ENCODE results near the gene ADORA2B.

The ADORA2B gene

DNA sequence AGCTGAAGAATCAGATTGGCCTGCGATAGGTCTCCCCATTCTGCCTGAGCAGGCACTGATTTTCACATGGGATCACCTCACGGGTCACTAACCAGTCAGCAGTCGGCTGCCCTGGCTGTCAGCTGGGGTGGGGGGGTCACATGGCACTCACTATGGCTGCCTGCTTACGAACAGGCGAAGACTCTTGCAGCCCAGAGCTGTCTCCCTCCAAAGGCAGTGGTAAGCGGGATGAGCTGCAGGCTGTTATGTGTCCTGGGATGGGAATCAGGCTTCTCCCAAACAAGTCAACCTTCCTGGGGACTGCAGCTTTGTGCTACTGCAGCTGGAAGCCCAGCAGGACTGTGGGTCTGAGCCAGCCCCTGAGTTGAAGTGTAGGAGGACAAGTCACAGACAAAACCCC lies 29.0 kb upstream of the ADORA2B start:
- Histone ChIP-seq H3K4me1 (ENCODE audit: control insufficient read depth, insufficient read depth, low read length) (no peaks in the 10 kb centered on the region), H3K9me3 (ENCODE audit: control insufficient read depth, insufficient read depth, low read depth, low read length) (no peaks in the 10 kb centered on the region), H3K36me3 (ENCODE audit: control insufficient read depth in 2 of 2, insufficient read depth in 1 of 2, low read length in 2 of 2) (no peaks in the 10 kb centered on the region), H3K4me3 (ENCODE audit: low read depth, low read length) (no peak overlapping the region), H3K27ac (ENCODE audit: extremely low read depth, low read depth, low read length) (no peak overlapping the region)
- CTCF ChIA-PET = interaction anchor here (0.7 kb wide), 1 partner anchor 620 kb away, joined by 5 read pairs; no protein-coding TSS in a partner anchor
- TF ChIP-seq GLI4 (tag by site-specific recombination; IDR thresholded peaks at IDR 0.05) = no peak
- TF ChIP-seq, protein P1, sequence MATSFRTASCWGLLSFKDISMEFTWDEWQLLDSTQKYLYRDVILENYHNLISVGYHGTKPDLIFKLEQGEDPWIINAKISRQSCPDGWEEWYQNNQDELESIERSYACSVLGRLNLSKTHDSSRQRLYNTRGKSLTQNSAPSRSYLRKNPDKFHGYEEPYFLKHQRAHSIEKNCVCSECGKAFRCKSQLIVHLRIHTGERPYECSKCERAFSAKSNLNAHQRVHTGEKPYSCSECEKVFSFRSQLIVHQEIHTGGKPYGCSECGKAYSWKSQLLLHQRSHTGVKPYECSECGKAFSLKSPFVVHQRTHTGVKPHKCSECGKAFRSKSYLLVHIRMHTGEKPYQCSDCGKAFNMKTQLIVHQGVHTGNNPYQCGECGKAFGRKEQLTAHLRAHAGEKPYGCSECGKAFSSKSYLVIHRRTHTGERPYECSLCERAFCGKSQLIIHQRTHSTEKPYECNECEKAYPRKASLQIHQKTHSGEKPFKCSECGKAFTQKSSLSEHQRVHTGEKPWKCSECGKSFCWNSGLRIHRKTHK (tag by site-specific recombination; IDR thresholded peaks at IDR 0.05) = no peak
- TF ChIP-seq ZNF324 (tag by site-specific recombination; IDR thresholded peaks at IDR 0.05) = no peak
- no peak for TF ChIP-seq ZNF239 (tag by site-specific recombination; IDR thresholded peaks at IDR 0.05)
- TF ChIP-seq MYNN (tag by site-specific recombination; IDR thresholded peaks at IDR 0.05; ENCODE audit: borderline replicate concordance) = no peak
- TF ChIP-seq ZNF433 (tag by site-specific recombination; IDR thresholded peaks at IDR 0.05; ENCODE audit: low read depth) = no peak
- TF ChIP-seq ZNF184 (tag by site-specific recombination; IDR thresholded peaks at IDR 0.05) = no peak
- no peak for TF ChIP-seq ZNF426 (tag by site-specific recombination; IDR thresholded peaks at IDR 0.05)
- TF ChIP-seq FEZF1 (tag by site-specific recombination; IDR thresholded peaks at IDR 0.05) = no peak
- no peak for TF ChIP-seq HOXD13 (CRISPR knock-in tag; IDR thresholded peaks at IDR 0.05; ENCODE audit: borderline replicate concordance)
- POLR2A ChIA-PET = interaction anchor here (0.6 kb wide), 1 partner anchor 44 kb away, joined by 5 read pairs; no protein-coding TSS in a partner anchor

DNA sequence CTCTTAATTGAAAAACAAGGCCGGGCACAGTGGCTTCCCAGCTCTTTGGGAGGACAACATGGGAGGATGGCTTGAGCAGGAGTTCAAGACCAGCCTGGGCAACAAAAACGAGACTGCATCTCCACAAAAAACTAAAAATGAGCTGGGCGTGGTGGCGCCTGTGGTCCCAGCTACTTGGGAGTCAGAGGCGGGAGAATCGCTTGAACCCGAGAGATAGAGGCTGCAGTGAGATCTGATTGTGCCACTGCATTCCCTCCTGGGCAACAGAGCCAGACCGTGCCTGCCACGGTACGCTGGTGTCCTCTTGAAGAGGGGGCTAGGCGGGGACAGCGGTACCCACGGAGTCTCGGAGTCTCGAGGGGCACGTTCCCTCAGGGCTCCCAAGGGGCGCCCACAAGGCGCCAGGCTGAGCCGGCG lies 27.9 kb upstream of the ADORA2B start:
- Histone ChIP-seq H3K27ac (ENCODE audit: extremely low read depth, low read depth, low read length) (no peak overlapping the region), H3K9me3 (ENCODE audit: control insufficient read depth, insufficient read depth, low read depth, low read length) (no peaks in the 10 kb centered on the region), H3K4me1 (ENCODE audit: control insufficient read depth, insufficient read depth, low read length) (no peaks in the 10 kb centered on the region), H3K36me3 (ENCODE audit: control insufficient read depth in 2 of 2, insufficient read depth in 1 of 2, low read length in 2 of 2) (no peaks in the 10 kb centered on the region), H3K4me3 (ENCODE audit: low read depth, low read length) (no peak overlapping the region)
- ChIA-PET POLR2A (no interaction called here), CTCF (no interaction called here)
- TF ChIP-seq ZXDB (tag by site-specific recombination; IDR thresholded peaks at IDR 0.05) (no peak), ZNF24 (tag by site-specific recombination; IDR thresholded peaks at IDR 0.05) (no peak), KLF10 (tag by site-specific recombination; IDR thresholded peaks at IDR 0.05) (no peak)

DNA sequence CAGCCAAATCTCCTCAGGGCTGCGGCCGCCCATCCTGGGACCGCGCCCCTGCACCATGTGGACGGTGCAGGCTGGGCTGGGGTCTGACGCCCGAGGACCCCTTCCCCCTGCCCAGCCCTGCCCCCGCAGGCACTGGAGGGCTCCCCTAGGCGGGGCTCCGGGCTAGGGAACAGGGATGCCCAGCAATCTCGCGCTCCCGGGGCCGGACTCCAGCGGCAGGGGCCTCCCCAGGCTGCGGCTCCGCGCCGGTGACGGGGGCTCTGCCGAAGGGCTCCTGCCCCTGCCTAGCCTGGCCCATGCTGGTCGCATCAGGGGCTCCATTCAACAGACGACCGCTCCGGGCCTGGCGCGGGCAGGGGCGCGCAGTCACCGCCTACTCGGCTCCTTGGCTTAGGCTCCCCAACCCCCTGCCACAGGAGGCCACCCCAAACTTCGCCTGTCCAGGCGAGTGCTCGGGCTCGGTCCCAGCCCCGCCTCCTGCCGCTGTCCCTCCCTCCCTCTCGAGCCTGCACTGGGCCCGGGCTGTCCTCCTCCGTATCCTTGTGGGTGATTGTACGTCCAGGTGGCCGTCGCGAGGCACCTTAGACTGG lies 27.4 kb upstream of the ADORA2B start:
- H3K36me3 ChIP-seq (ENCODE audit: control insufficient read depth in 2 of 2, insufficient read depth in 1 of 2, low read length in 2 of 2) = no peaks in the 10 kb centered on the region
- no peaks in the 10 kb centered on the region for H3K9me3 ChIP-seq (ENCODE audit: control insufficient read depth, insufficient read depth, low read depth, low read length)
- POLR2A ChIA-PET = no interaction called here
- TF ChIP-seq PRDM1 (tag by site-specific recombination; IDR thresholded peaks at IDR 0.05) (no peak), ZNF664 (tag by site-specific recombination; IDR thresholded peaks at IDR 0.05) (no peak), KLF1 (tag by site-specific recombination; IDR thresholded peaks at IDR 0.05) (no peak), ZNF138 (tag by site-specific recombination; IDR thresholded peaks at IDR 0.05; ENCODE audit: borderline replicate concordance) (no peak), ZFP41 (tag by site-specific recombination; IDR thresholded peaks at IDR 0.05; ENCODE audit: borderline replicate concordance) (no peak), ZNF112 (tag by site-specific recombination; IDR thresholded peaks at IDR 0.05) (no peak)
- TF ChIP-seq, protein P2, sequence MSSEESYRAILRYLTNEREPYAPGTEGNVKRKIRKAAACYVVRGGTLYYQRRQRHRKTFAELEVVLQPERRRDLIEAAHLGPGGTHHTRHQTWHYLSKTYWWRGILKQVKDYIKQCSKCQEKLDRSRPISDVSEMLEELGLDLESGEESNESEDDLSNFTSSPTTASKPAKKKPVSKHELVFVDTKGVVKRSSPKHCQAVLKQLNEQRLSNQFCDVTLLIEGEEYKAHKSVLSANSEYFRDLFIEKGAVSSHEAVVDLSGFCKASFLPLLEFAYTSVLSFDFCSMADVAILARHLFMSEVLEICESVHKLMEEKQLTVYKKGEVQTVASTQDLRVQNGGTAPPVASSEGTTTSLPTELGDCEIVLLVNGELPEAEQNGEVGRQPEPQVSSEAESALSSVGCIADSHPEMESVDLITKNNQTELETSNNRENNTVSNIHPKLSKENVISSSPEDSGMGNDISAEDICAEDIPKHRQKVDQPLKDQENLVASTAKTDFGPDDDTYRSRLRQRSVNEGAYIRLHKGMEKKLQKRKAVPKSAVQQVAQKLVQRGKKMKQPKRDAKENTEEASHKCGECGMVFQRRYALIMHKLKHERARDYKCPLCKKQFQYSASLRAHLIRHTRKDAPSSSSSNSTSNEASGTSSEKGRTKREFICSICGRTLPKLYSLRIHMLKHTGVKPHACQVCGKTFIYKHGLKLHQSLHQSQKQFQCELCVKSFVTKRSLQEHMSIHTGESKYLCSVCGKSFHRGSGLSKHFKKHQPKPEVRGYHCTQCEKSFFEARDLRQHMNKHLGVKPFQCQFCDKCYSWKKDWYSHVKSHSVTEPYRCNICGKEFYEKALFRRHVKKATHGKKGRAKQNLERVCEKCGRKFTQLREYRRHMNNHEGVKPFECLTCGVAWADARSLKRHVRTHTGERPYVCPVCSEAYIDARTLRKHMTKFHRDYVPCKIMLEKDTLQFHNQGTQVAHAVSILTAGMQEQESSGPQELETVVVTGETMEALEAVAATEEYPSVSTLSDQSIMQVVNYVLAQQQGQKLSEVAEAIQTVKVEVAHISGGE (tag by site-specific recombination; conservative IDR thresholded peaks at IDR 0.05; ENCODE audit: low read depth) = no peak
- CTCF ChIA-PET = no interaction called here
- no peak overlapping the region for H3K4me3 ChIP-seq (ENCODE audit: low read depth, low read length)
- H3K4me1 ChIP-seq (ENCODE audit: control insufficient read depth, insufficient read depth, low read length) = no peaks in the 10 kb centered on the region
- H3K27ac ChIP-seq (ENCODE audit: extremely low read depth, low read depth, low read length) = no peak overlapping the region

Measured in HEK293 (cell line).